CD4-positive, alpha-beta memory T cell (primary cell): Measurements from ENCODE around the gene TSR3. TPM values are rescaled to one million over a fixed set of nuclear protein-coding genes. Genes with fewer than 3 reads are reported as not detected.

Experiments used
- CTCF ChIA-PET: fragments of 350-600 bp; sonication (Branson Sonifier 250); formaldehyde crosslinking; loops from one replicate; lab custom pipeline; 2021; ENCODE audit warnings: inconsistent platforms; ENCODE audit not compliant: partially characterized antibody; lab: Charles Lee
- POLR2A ChIA-PET: fragments of 350-600 bp; sonication (Branson Sonifier 250); formaldehyde crosslinking; loops from one replicate; lab custom pipeline; 2021; ENCODE audit not compliant: partially characterized antibody; lab: Charles Lee
- DNase-seq, 5 donors: peaks; one replicate each; pipeline versions ENCODE4 v3.0.0 to v3.0.0-alpha.2; 2020 to 2022; ENCODE audit warnings: mixed read lengths in 1 of 5
- H3K27ac ChIP-seq: one replicate; pipeline ENCODE4 v1.7.0; 2013; ENCODE audit warnings: low read depth, low read length
- H3K27me3 ChIP-seq: 2 replicates; pipeline ENCODE4 v1.7.0; 2013; ENCODE audit warnings: mild to moderate bottlenecking, low read length, moderate library complexity; ENCODE audit not compliant: insufficient read depth
- H3K36me3 ChIP-seq: 2 replicates; pipeline ENCODE4 v1.7.0; 2013; ENCODE audit warnings: mild to moderate bottlenecking, low read length, moderate library complexity; ENCODE audit not compliant: insufficient read depth
- H3K4me1 ChIP-seq: 2 replicates; pipeline ENCODE4 v1.7.0; 2013; ENCODE audit warnings: mild to moderate bottlenecking, low read length, moderate library complexity; ENCODE audit not compliant: insufficient read depth
- H3K4me3 ChIP-seq, 2 donors: one replicate each; pipeline ENCODE4 v1.7.0; 2013; ENCODE audit warnings: low read length in 2 of 2, mild to moderate bottlenecking in 1 of 2
- H3K9me3 ChIP-seq, 2 donors: one replicate each; pipeline ENCODE4 v1.7.0; 2013; ENCODE audit warnings: low read length in 2 of 2, control low read depth in 1 of 2; ENCODE audit not compliant: control insufficient read depth in 1 of 2
- H3K27ac Mint-ChIP-seq, 7 donors: one replicate each; pipeline ENCODE4 v1.8.0; 2020 to 2021; ENCODE audit warnings: mixed read lengths in 7 of 7, mild to moderate bottlenecking in 6 of 7, inconsistent platforms in 3 of 7, moderate library complexity in 3 of 7
- H3K27me3 Mint-ChIP-seq, 2 donors: one replicate each; pipeline ENCODE4 v1.8.0; 2020 to 2021; ENCODE audit warnings: mixed read lengths in 2 of 2
- H3K36me3 Mint-ChIP-seq, 2 donors: one replicate each; pipeline ENCODE4 v1.8.0; 2020 to 2021; ENCODE audit warnings: mixed read lengths in 2 of 2, inconsistent platforms in 1 of 2, mild to moderate bottlenecking in 1 of 2
- H3K4me1 Mint-ChIP-seq, 4 donors: one replicate each; pipeline ENCODE4 v1.8.0; 2020 to 2021; ENCODE audit warnings: mixed read lengths in 4 of 4, mild to moderate bottlenecking in 1 of 4
- H3K4me3 Mint-ChIP-seq, 8 donors: one replicate each; pipeline ENCODE4 v1.8.0; 2020 to 2021; ENCODE audit warnings: mixed read lengths in 8 of 8, mild to moderate bottlenecking in 7 of 8, moderate library complexity in 6 of 8, inconsistent platforms in 3 of 8
- H3K9me3 Mint-ChIP-seq, 8 donors: one replicate each; pipeline ENCODE4 v1.8.0; 2020 to 2021; ENCODE audit warnings: mixed read lengths in 8 of 8, mild to moderate bottlenecking in 5 of 8, inconsistent platforms in 3 of 8, moderate library complexity in 1 of 8
- intact Hi-C: fragments of 100-400 bp; cut with micrococcal nuclease; formaldehyde crosslinking; loops from one replicate; pipeline ENCODE4 v1.15.1; 2023
- polyA plus RNA-seq, 2 donors: library from polyadenylated mRNA; unstranded; fragments of 300-500 nt; fragmentation: Illumina TruSeq; gene quantifications; one replicate each; pipeline ENCODE4 v1.2.3, GENCODE V29; 2021
- total RNA-seq, 2 experiments: library from RNA; stranded (reverse); gene quantifications; one replicate each; pipeline ENCODE4 v1.2.3, GENCODE V29; 2021

The TSR3 gene
- total and polyA plus RNA-seq, 4 experiments from 2014 or later, result 38.1 to 116 (median 69.7) TPM

DNA sequence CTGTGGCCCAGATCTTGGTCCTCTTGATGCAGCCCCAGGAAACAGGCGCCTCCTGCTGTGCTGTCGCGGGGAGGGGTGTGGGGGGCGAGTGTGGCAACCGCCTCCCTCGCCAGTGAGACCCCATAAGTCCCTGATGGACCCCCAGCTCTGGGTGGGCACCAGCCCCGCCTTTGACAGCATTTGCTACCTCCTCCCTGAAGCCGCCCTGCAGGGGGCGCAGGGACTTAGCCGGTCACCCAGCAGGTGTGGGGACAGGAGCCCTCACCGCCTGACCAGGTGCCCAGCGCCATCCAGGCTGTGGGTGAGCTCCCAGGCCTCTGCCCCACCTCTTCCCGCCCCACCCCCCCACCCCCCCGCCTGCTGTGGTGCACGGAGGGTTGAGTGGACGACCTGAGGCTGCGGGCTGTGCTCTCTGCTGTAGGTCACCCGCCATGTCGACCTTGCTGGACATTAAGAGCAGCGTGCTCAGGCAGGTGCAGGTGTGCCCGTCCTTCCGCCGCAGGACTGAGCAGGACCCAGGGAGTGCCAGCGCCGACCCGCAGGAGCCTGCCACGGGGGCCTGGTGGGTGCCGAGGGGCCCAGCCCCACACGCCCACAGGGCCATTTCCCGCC lies 13.5 kb downstream of the TSR3 start:
- no peaks in the 10 kb centered on the region for H3K9me3 Mint-ChIP-seq
- H3K36me3 ChIP-seq, result no peaks in the 10 kb centered on the region
- ChIA-PET POLR2A (interaction anchor here (0.8 kb wide), 1 partner anchor 42 kb away, joined by 3 read pairs; no protein-coding TSS in a partner anchor), CTCF (interaction anchor here (1.2 kb wide), 1 partner anchor 11 kb away, joined by 3 read pairs; no protein-coding TSS in a partner anchor)
- H3K27me3 ChIP-seq, result peaks cover 11% of the 10 kb centered on the region
- peaks cover 8 to 22% (median 15%) of the 10 kb centered on the region in 4 donors for H3K4me1 Mint-ChIP-seq
- H3K4me3 Mint-ChIP-seq, result no peak overlapping the region
- no peak overlapping the region for H3K27ac ChIP-seq
- DNase-seq, result peak in 1 of 5 donors; percentile 36
- H3K9me3 ChIP-seq, result no peaks in the 10 kb centered on the region
- H3K27ac Mint-ChIP-seq, result no peak overlapping the region
- H3K27me3 Mint-ChIP-seq, result peaks cover 0 to 3% of the 10 kb centered on the region in 2 donors
- H3K36me3 Mint-ChIP-seq, result peaks cover 0 to 3% of the 10 kb centered on the region in 2 donors
- intact Hi-C loops, result no loop called here
- H3K4me1 ChIP-seq, result peaks cover 23% of the 10 kb centered on the region
- H3K4me3 ChIP-seq, result no peak overlapping the region

DNA sequence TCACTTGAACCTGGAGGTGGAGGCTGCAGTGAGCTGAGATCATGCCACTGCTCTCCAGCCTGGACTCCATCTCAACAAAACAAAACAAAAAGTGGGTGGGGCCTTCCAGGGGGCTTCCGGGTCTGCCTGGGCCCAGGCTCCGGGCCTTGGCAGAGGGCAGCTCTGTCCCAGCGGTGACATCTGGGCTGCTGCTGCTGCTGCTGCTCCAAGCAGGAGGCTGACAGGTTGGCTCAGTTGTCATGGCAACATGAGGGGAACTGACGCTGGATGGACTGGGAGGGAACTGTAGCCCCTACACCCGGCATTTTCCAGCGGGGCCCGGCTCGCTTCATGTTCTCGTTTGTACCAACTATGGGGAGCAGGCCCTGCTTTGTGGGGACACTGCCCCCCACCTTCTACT lies 14.2 kb downstream of the TSR3 start:
- Mint-ChIP-seq H3K36me3 (no peaks in the 10 kb centered on the region), H3K4me1 (peaks cover 3 to 19% (median 10%) of the 10 kb centered on the region in 4 donors), H3K4me3 (no peak overlapping the region), H3K27me3 (peaks cover 3 to 6% of the 10 kb centered on the region in 2 donors), H3K9me3 (no peaks in the 10 kb centered on the region), H3K27ac (no peak overlapping the region)
- DNase-seq, result peak in 1 of 5 donors; percentile 39
- Histone ChIP-seq H3K36me3 (no peaks in the 10 kb centered on the region), H3K27ac (no peak overlapping the region), H3K4me3 (no peak overlapping the region), H3K4me1 (peaks cover 26% of the 10 kb centered on the region), H3K9me3 (no peaks in the 10 kb centered on the region), H3K27me3 (peaks cover 11% of the 10 kb centered on the region)
- ChIA-PET POLR2A (interaction anchor here (0.8 to 1.4 kb wide), 3 partner anchors 11 to 43 kb away, joined by 3 read pairs; no protein-coding TSS in a partner anchor), CTCF (interaction anchor here (0.6 to 1.2 kb wide), 2 partner anchors 11 to 368 kb away, joined by 3 read pairs; no protein-coding TSS in a partner anchor)
- intact Hi-C loops, result no loop called here

DNA sequence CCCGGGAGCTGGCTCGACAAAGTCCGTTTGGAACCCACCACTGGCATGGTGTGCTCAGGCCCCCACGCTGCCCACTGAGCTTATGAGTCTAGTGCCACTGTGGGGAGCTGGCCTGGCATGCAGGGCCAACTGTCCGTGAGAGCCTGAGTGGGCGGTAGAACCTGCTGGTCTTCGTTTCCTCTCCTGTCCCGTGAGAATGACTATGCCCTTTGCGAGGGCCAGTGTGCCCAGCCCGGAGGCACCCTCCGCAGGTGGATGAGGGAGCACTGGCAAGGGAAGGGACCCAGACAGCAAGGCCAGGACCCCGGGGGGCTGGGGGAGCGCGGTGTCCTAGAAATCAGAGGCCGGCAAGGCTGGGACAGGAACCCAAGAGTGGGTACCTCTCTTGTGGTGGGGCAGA lies 15.1 kb downstream of the TSR3 start:
- peaks cover 26% of the 10 kb centered on the region for H3K4me1 ChIP-seq
- ChIA-PET CTCF (interaction anchor here (0.6 kb wide), 1 partner anchor 368 kb away, joined by 3 read pairs; no protein-coding TSS in a partner anchor), POLR2A (interaction anchor here (0.8 to 1.4 kb wide), 2 partner anchors 9 to 12 kb away, joined by 3 read pairs; no protein-coding TSS in a partner anchor)
- H3K4me3 ChIP-seq, result no peak overlapping the region
- intact Hi-C loops, result no loop called here
- Mint-ChIP-seq H3K4me1 (peaks cover 5 to 19% (median 10%) of the 10 kb centered on the region in 4 donors), H3K9me3 (no peaks in the 10 kb centered on the region), H3K27me3 (peaks cover 3 to 6% of the 10 kb centered on the region in 2 donors), H3K27ac (no peak overlapping the region), H3K4me3 (no peak overlapping the region), H3K36me3 (no peaks in the 10 kb centered on the region)
- no peaks in the 10 kb centered on the region for H3K36me3 ChIP-seq
- H3K9me3 ChIP-seq, result no peaks in the 10 kb centered on the region
- peaks cover 17% of the 10 kb centered on the region for H3K27me3 ChIP-seq
- no peak overlapping the region for H3K27ac ChIP-seq
- DNase-seq, result peak in 1 of 5 donors; percentile 22

DNA sequence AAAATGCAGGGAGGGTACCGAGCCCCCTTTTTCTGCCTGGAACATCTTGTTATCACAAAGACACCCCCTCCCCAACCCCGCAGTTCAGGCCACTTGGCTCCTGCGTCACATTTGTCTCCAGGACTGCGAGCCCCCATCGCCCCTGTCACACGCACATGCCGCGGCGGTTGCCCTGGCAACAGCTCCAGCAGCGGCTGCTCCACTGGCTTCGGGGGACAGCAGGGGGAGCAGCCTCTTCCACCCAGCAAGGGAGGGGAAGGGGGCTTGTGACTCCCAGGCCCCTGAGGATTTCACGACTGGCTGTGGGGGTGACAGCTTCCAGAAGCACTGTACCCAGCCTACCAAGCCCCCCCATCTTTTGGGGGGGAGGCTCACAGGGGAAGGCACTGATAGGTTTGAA lies 15.7 kb downstream of the TSR3 start:
- Histone ChIP-seq H3K9me3 (no peaks in the 10 kb centered on the region), H3K36me3 (no peaks in the 10 kb centered on the region), H3K4me1 (peaks cover 31% of the 10 kb centered on the region), H3K4me3 (no peak overlapping the region), H3K27ac (no peak overlapping the region), H3K27me3 (peaks cover 17% of the 10 kb centered on the region)
- no peaks in the 10 kb centered on the region for H3K9me3 Mint-ChIP-seq
- peaks cover 3 to 6% of the 10 kb centered on the region in 2 donors for H3K27me3 Mint-ChIP-seq
- intact Hi-C loops, result no loop called here
- peak overlapping the region in 2 of 8 donors; percentile 13 to 25 for H3K4me3 Mint-ChIP-seq
- peaks cover 7 to 26% (median 14%) of the 10 kb centered on the region in 4 donors for H3K4me1 Mint-ChIP-seq
- H3K36me3 Mint-ChIP-seq, result no peaks in the 10 kb centered on the region
- POLR2A ChIA-PET, result interaction anchor here (0.8 to 1.4 kb wide), 3 partner anchors 9 to 625 kb away, joined by 3 read pairs; no protein-coding TSS in a partner anchor
- peak in 1 of 5 donors; percentile 34 for DNase-seq
- CTCF ChIA-PET, result no interaction called here
- H3K27ac Mint-ChIP-seq, result no peak overlapping the region

DNA sequence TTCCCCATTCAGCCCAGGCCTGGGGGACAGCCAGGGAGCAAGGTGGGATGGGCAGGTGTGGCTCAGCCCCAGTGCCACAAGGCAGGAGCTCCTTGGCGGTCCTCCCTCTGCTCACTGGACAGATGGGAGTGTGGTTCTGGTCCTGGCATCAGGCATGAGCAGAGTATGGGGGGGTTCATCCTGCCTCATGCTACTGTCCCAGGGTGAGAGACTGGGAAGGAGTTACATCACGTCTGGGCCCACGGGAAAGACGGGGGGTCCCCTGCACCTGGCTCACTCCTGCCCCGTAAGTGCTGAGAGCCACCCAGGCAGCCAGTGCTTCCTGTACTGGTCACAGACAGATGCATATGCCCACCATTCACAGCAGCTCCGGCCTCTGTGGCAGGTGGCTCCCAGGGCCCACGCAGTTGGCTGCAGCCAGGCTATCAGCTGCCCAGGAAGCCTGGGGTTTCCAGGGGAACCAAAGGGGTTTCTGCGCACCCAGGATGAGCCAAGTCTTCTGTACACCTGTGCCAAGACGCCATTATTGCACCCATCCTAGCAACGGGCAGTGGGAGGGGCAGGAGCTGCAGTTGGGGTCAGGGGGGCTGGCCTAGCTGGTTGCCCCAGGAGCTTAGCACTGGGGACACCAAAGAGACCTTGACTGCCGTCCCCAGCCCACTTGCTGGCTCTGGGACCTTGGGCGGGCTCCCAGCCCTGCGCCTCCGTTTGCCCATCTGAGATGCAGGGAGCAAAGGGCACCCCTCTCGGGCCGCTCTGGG lies 16.3 kb downstream of the TSR3 start:
- Mint-ChIP-seq H3K4me3 (peak overlapping the region in 2 of 8 donors; percentile 17 to 29), H3K36me3 (no peaks in the 10 kb centered on the region), H3K4me1 (peaks cover 7 to 26% (median 16%) of the 10 kb centered on the region in 4 donors), H3K9me3 (peaks cover 0 to under 1% (median 0%) of the 10 kb centered on the region in 8 donors), H3K27me3 (peaks cover 3 to 6% of the 10 kb centered on the region in 2 donors), H3K27ac (peak overlapping the region in 1 of 7 donors; percentile 17)
- ChIA-PET CTCF (interaction anchor here (1.0 kb wide), 1 partner anchor 223 kb away, joined by 3 read pairs; no protein-coding TSS in a partner anchor), POLR2A (interaction anchor here (1.0 to 1.5 kb wide), 3 partner anchors 8 to 625 kb away, joined by 3 to 5 read pairs (median 4); no protein-coding TSS in a partner anchor)
- intact Hi-C loops, result no loop called here
- H3K9me3 ChIP-seq, result no peaks in the 10 kb centered on the region
- peaks cover 33% of the 10 kb centered on the region for H3K4me1 ChIP-seq
- H3K36me3 ChIP-seq, result no peaks in the 10 kb centered on the region
- no peak for DNase-seq
- peaks cover 17% of the 10 kb centered on the region for H3K27me3 ChIP-seq
- no peak overlapping the region for H3K4me3 ChIP-seq
- no peak overlapping the region for H3K27ac ChIP-seq

DNA sequence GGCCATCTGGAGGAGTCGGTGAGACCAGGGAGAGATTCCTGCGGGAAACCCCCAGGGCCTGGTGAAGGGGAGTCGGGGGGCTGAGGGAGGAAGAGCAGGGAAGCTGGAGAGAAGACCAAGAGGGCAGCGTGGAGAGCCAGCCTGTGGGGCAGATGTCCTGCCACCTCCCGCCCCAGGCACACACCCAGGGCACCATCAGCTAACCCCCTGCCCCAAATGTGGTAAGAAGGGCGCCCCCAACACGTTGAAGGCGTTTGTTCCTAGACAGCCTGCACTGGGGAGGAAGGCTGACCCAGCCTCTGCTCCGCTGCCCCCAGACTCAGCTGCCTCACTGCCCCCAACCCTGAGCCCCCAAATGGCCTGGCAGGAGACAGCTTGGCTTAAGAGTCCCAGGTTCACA lies 16.9 kb downstream of the TSR3 start:
- no peaks in the 10 kb centered on the region for H3K36me3 ChIP-seq
- H3K27me3 Mint-ChIP-seq, result peaks cover 3 to 6% of the 10 kb centered on the region in 2 donors
- H3K4me1 Mint-ChIP-seq, result peaks cover 7 to 26% (median 16%) of the 10 kb centered on the region in 4 donors
- peaks cover 33% of the 10 kb centered on the region for H3K4me1 ChIP-seq
- peaks cover 0 to 1% (median 0%) of the 10 kb centered on the region in 8 donors for H3K9me3 Mint-ChIP-seq
- H3K36me3 Mint-ChIP-seq, result no peaks in the 10 kb centered on the region
- peak overlapping the region in 2 of 8 donors; percentile 29 to 67 for H3K4me3 Mint-ChIP-seq
- intact Hi-C loops, result no loop called here
- CTCF ChIA-PET, result interaction anchor here (1.0 kb wide), 1 partner anchor 222 kb away, joined by 3 read pairs; no protein-coding TSS in a partner anchor
- H3K27me3 ChIP-seq, result peaks cover 17% of the 10 kb centered on the region
- no peak overlapping the region for H3K27ac Mint-ChIP-seq
- no peak overlapping the region for H3K27ac ChIP-seq
- POLR2A ChIA-PET, result interaction anchor here (1.1 to 1.5 kb wide), 2 partner anchors 8 to 9 kb away, joined by 4 to 5 read pairs; no protein-coding TSS in a partner anchor
- H3K4me3 ChIP-seq, result no peak overlapping the region
- DNase-seq, result no peak
- H3K9me3 ChIP-seq, result no peaks in the 10 kb centered on the region
